Skin epidermis (tissue), 12 donors: ENCODE results near the gene NRM.

ENCODE experiments used
- H3K27ac ChIP-seq, 21 experiments: fragments of 200-600 bp; sonication (generic) in 11 of 21; one replicate each; pipeline ENCODE4 v1.5.0; 2020; ENCODE audit warnings: mild to moderate bottlenecking in 3 of 21, inconsistent platforms in 2 of 21, moderate library complexity in 2 of 21
- H3K4me3 ChIP-seq, 7 experiments: fragments of 200-600 bp; sonication (generic) in 2 of 7; one replicate each; pipeline ENCODE4 v1.5.0; 2020; ENCODE audit warnings: inconsistent platforms in 2 of 7, mild to moderate bottlenecking in 2 of 7, moderate library complexity in 1 of 7

The NRM gene

DNA sequence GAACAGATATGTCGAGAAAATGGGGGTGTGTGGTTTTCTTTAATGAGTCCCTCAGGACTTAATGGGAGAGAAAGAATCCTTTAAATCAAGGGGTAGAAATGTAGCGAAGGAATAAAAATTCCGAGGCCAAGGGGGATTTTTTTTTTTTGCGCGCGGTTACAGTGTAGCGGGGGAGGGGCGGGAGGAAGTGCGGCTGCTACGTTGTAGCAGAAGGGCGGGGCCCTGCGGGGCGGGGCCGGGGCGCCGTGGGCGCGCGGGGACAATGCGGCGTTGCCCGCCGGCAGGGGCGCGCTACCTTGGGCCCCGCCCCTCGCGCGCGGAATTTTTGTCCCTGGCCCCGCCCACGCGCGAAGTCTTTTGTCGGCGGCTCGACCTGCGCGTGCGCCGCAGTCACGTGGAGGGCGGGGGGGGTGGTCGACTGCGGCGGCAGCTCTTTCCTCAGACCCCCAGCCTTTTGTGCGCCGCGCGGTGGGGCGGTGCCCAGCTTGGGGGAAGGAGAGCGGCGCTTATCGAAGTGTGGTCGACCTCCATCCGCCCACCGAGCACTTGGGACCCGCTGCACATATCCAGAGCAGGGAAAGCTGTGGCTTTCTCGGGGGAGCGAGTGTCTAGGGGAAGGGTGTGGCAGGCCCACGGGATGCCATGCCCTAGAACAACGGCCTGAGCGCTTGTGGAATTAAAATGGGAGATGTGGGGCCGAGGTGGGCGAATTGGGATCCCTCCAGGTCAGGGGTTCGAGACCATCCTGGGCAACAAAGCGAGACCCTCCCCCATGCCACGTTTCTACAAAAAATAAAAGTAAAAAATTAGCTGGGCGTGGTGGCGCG lies 30.6 kb upstream of the NRM start:
- H3K4me3 ChIP-seq: peak overlapping the region; percentile 70 to 91 (median 81)
- peak overlapping the region; percentile 71 to 99 (median 95) for H3K27ac ChIP-seq

- Histone ChIP-seq H3K4me3 (peak overlapping the region; percentile 70 to 91 (median 81)), H3K27ac (peak overlapping the region; percentile 71 to 99 (median 95))
These were observed 30.0 kb upstream of the NRM start for GRCh38 chr6:30720738-30721197.

GRCh38 chr6:30719791-30720737 lies 29.3 kb upstream of the NRM start, which contains the start of gene TUBB:
Gene TUBB, plus strand, starts transcription at chr6:30720352. Its CDS starts 155 bp downstream, at chr6:30720507.
- Histone ChIP-seq H3K27ac (peak within 1 kb of the TSS; percentile 71 to 99 (median 95)), H3K4me3 (peak within 1 kb of the TSS; percentile 70 to 91 (median 81))

- Histone ChIP-seq H3K4me3 (peak overlapping the region; percentile 70 to 91 (median 81)), H3K27ac (peak overlapping the region in 20 of 21 experiments; percentile 71 to 99 (median 94))
These were observed 28.6 kb upstream of the NRM start for GRCh38 chr6:30719356-30719755.

- H3K4me3 ChIP-seq: peak overlapping the region; percentile 17 to 63 (median 59)
- peak overlapping the region in 20 of 21 experiments; percentile 4 to 98 (median 84) for H3K27ac ChIP-seq
These were observed 27.3 kb upstream of the NRM start for GRCh38 chr6:30717845-30718720.

DNA sequence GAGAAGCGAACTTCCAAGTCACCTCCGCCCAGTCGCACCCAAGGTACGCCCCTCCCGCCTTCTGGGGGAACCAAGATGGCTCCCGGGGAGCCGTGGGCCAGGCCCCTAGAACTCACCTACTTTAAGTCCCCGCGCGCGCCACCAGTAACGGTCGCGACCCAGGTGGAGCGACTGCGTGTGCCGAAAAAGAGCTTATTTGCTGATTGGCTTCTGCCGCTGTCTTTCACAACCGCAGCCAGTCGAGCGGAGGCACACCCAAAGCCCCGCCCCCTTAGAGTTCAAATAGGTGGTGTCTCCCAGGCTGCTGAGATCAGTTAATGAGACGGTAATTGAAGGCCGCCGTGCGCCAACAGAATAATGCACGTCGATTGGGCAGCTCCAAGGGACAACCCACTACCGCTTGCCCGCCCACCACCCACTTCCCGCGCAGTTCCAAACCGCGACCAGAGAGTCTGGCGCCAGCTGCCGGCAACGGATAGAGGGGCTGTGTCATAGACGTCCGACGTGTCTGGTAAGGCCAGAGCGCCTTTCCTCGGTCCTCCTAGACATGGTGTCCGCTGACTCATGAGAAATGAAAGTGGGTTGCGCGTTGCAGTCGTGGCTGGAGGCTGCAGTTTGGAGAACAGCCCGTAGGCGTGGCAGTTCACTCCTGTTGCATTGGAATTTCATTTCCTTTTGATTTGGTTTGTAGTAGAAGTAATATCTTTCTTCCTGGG lies 26.5 kb upstream of the NRM start, which contains the start of gene MDC1:
Gene MDC1, minus strand, starts transcription at position 153 of the 716 bp plus-strand sequence. CDS start 2,106 bp downstream, outside the sequence.
- Histone ChIP-seq H3K4me3 (peak within 1 kb of the TSS; percentile 54 to 63 (median 59)), H3K27ac (peak within 1 kb of the TSS in 20 of 21 experiments; percentile 77 to 96 (median 87))

GRCh38 chr6:30716879-30717128 lies 26.0 kb upstream of the NRM start:
- Histone ChIP-seq H3K4me3 (peak overlapping the region; percentile 54 to 63 (median 59)), H3K27ac (peak overlapping the region in 20 of 21 experiments; percentile 70 to 93 (median 86))

DNA sequence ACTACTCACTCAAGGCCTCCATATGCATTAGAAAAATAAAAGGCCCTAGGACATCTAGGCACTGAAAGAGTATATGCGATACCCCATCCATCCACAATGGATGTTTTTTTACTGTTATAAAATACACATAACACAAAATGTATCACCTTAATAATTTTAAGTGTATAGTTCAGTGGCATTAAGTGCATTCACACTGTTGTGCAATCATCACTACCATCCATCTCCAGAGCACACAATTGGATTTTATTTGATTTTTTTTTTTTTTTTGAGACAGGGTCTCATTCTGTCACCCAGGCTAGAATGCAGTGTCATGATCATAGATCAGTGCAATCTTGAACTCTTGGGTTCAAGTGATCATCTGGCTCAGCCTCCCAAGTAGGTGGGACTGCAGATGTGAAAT lies 23.5 kb upstream of the NRM start:
- H3K4me3 ChIP-seq: no peak overlapping the region
- H3K27ac ChIP-seq: no peak overlapping the region

- peak overlapping the region in 4 of 21 experiments; percentile 19 to 26 (median 22) for H3K27ac ChIP-seq
- no peak overlapping the region for H3K4me3 ChIP-seq
These were observed 21.7 kb upstream of the NRM start for GRCh38 chr6:30712441-30712945.

DNA sequence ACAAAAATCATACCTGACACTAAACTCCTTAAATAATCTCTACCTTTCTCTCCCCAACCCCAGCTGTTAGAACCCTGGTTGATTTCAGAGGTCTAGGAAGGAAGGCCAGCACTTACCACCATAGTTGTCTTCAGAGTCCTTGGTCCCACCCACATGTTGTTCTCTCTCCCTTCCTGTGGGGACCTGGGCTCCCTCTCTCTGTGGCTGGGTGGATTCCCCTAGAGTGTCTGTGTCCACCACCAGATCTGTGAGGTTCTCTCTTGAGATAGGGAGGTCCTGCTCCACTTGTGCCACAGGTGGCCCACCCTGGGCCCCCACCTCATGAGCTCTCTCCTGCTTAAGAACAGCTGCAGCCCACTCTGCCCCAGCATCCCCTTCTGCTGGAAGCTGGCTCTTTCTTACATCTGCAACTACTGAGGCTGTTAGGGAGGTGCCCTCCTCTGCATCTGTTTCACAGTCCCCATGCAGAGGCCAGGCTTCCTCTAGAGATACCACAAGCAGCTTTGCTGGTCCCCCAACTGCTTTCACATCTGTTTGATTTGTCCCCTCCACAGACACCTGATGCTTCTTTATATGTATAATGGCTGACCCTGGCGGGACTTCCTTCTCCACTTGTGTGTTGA lies 21.1 kb upstream of the NRM start:
- H3K4me3 ChIP-seq: no peak overlapping the region

GRCh38 chr6:30709101-30709868 lies 18.5 kb upstream of the NRM start:
- Histone ChIP-seq H3K4me3 (no peak overlapping the region), H3K27ac (no peak overlapping the region)

More for the DNA sequence above, 21.1 kb upstream of the NRM start:
- peak overlapping the region in 3 of 21 experiments; percentile 20 to 26 (median 24) for H3K27ac ChIP-seq

GRCh38 chr6:30707281-30707850 lies 16.6 kb upstream of the NRM start:
- peak overlapping the region in 1 of 21 experiments; percentile 58 for H3K27ac ChIP-seq
- no peak overlapping the region for H3K4me3 ChIP-seq

DNA sequence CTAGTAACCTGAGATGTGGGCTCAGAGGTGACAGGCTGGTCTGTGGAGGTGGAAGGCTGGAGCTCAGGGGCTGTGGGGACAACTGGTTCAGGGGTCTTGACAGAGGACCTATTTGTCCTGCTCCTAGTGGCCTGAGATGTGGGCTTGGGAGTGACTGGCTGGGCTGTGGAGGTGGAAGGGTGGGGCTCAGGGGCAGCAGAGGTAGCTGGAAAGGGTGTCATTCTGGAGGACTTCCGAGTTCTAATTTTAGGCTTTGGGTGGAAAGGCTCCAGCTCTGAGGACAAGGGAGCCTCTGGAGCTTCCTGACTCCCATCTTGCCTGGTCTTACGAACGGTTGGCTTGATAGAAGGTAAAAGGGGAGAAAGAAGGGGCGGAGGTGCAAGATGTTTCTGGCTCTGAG lies 14.8 kb upstream of the NRM start:
- Histone ChIP-seq H3K27ac (peak overlapping the region in 1 of 21 experiments; percentile 65), H3K4me3 (no peak overlapping the region)

DNA sequence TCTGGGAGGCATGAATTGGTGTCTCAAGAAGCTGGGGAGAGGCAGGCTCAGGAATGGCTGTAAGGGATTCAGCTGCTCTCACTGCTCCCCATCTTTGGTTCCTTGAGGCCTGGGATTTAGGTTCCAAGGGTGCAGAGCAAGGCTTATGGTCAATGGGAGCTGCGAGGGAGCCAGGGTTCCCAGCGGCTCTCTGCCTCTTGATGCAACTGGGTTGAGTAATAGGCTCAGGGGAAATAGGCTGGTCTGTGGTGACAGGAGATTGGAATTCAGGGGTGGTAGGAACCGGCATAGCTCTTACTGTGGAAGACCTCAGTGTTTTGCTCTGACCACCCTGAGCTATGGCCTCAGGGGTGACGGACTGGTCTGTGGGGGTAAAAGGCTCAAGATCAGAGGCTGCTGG lies 13.0 kb upstream of the NRM start:
- H3K27ac ChIP-seq: no peak overlapping the region
- H3K4me3 ChIP-seq: no peak overlapping the region

DNA sequence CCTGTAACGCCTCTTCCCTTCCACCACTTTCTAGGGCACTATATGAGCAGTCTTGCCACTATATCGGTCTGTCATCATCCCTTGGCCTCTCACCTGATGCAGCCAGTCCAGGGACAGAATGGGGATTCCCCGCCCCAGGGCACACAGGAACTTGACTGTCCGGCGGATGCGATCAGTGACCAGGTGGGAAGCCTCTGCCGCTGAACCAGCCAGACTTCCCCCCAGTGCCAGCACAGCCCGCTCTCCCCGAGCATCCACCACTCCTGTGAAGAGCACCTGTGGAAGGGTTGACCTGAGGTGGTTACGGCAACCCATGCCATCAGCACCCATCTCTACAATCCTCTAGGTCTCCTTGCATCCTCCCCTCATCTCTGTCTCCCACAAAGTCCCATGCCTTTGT lies 12.2 kb upstream of the NRM start:
- Histone ChIP-seq H3K27ac (no peak overlapping the region), H3K4me3 (no peak overlapping the region)

- no peak overlapping the region for H3K27ac ChIP-seq
These were observed 9.6 kb upstream of the NRM start for GRCh38 chr6:30700340-30700739.

GRCh38 chr6:30696432-30696831 lies 5.6 kb upstream of the NRM start:
- H3K27ac ChIP-seq: no peak overlapping the region
- H3K4me3 ChIP-seq: no peak overlapping the region

More at GRCh38 chr6:30700340-30700739, 9.6 kb upstream of the NRM start:
- H3K4me3 ChIP-seq: no peak overlapping the region
